ENCODE data around the gene FAM13A. TPM values are rescaled to one million over a fixed set of nuclear protein-coding genes. Genes with fewer than 3 reads are reported as not detected.

The FAM13A gene
- total and polyA plus RNA-seq, 9 of the 15 experiments (the other 6 are each of a cell fraction or from before 2014, with no cell fraction given): 11.3 to 23.3 (median 14.7) TPM

GRCh38 chr4:88822034-88822789 lies 234.8 kb downstream of the FAM13A start:
- no peak for DNase-seq (ENCODE audit: extremely low read depth in 1 of 4, low spot score in 3 of 4)
- no peak for FAIRE-seq
- peak overlapping the region in 1 of 2 experiments; percentile 49; a peak in 2 of 4 replicates for H3K9ac ChIP-seq (ENCODE audit: insufficient read depth in 1 of 2, low read depth in 2 of 2, low read length in 2 of 2)
- H3K27ac ChIP-seq (ENCODE audit: extremely low read depth, low read depth, low read length): peak overlapping the region; percentile 96; the same call in 1 of the 3 replicates
- H3K4me2 ChIP-seq (ENCODE audit: insufficient read depth, low read length): peak overlapping the region; percentile 87
- no peak overlapping the region for H2AFZ ChIP-seq (ENCODE audit: low read depth, low read length)
- no peaks in the 10 kb centered on the region for H3K9me3 ChIP-seq (replicated peaks; ENCODE audit: control insufficient read depth, insufficient read depth, low read depth, low read length)
- no peaks in the 10 kb centered on the region for H3K36me3 ChIP-seq (ENCODE audit: control insufficient read depth, insufficient read depth, low read length)
- H4K20me1 ChIP-seq (replicated peaks; ENCODE audit: control insufficient read depth, insufficient read depth, low read length): no peaks in the 10 kb centered on the region
- H3K4me1 ChIP-seq (replicated peaks in 1 of 2; ENCODE audit: control insufficient read depth in 2 of 2, insufficient read depth in 2 of 2, low read length in 2 of 2): peaks cover 0 to 4% of the 10 kb centered on the region in 2 experiments; a peak in 2 of 5 replicates
- peaks cover 51% of the 10 kb centered on the region; the same call in 2 of the 3 replicates for H3K79me2 ChIP-seq (ENCODE audit: control insufficient read depth, insufficient read depth, low read length)
- H3K4me3 ChIP-seq: peak overlapping the region; percentile 39; the same call in 1 of the 2 replicates
- ChIA-PET CTCF (ENCODE audit: low intra/inter-chr PET ratio) (no interaction called here), POLR2A (interaction anchor here (0.5 to 2.2 kb wide), 2 partner anchors 23 to 201 kb away, joined by 3 to 5 read pairs; no protein-coding TSS in a partner anchor)
- H3K9me1 ChIP-seq (ENCODE audit: control insufficient read depth, insufficient read depth, low read length): no peaks in the 10 kb centered on the region
- 85% methylated on average over 4 of the region's 4 CpGs for WGBS (ENCODE audit: insufficient coverage, low coverage, missing lambda C conversion rate)
- no peak for ATAC-seq
- intact Hi-C loops (cut with micrococcal nuclease): loop anchor here (2.0 kb wide), 1 partner anchor 289 kb away; the partner anchor contains the start of gene TIGD2
- in situ Hi-C loops (cut with MboI): loop anchor here (25.0 kb wide), 1 partner anchor 285 kb away; no protein-coding TSS in a partner anchor
- TF ChIP-seq CBX8 (IDR thresholded peaks at IDR 0.05; ENCODE audit: borderline replicate concordance, extremely low read depth, low read depth, low read length, poor library complexity, severe bottlenecking) (no peak), SP1 (CRISPR knock-in tag; IDR thresholded peaks at IDR 0.05) (no peak), ZNF57 (CRISPR knock-in tag; IDR thresholded peaks at IDR 0.05) (no peak), C11orf30 (IDR thresholded peaks at IDR 0.05; ENCODE audit: low read depth) (peak; percentile 17; the same call in 1 of the 2 replicates), TFAM (CRISPR knock-in tag; conservative IDR thresholded peaks at IDR 0.05) (no peak), DEAF1 (CRISPR knock-in tag; IDR thresholded peaks at IDR 0.05) (no peak), POLR2G (IDR thresholded peaks at IDR 0.05; ENCODE audit: low read depth, low read length) (no peak), SMARCA5 (IDR thresholded peaks at IDR 0.05) (no peak), ZNF133 (CRISPR knock-in tag; IDR thresholded peaks at IDR 0.05) (no peak), ASH1L (IDR thresholded peaks at IDR 0.05; ENCODE audit: borderline replicate concordance, low read depth, partially characterized antibody) (peak; percentile 6), CBX1 (IDR thresholded peaks at IDR 0.05; ENCODE audit: low read depth) (no peak), GTF2A2 (tag; IDR thresholded peaks at IDR 0.05) (no peak), HCFC1 (IDR thresholded peaks at IDR 0.05; ENCODE audit: low read depth, low read length) (no peak), MTF1 (CRISPR knock-in tag; IDR thresholded peaks at IDR 0.05; ENCODE audit: borderline replicate concordance) (no peak), YBX1 (IDR thresholded peaks at IDR 0.05) (no peak), POLR2B (IDR thresholded peaks at IDR 0.05; ENCODE audit: low read depth, partially characterized antibody) (no peak), SOX6 (IDR thresholded peaks at IDR 0.05) (no peak), CHD1 (IDR thresholded peaks at IDR 0.05; ENCODE audit: low read length) (peak; percentile 72)
- H3K27me3 ChIP-seq (ENCODE audit: control insufficient read depth in 2 of 2, insufficient read depth in 2 of 2, low read length in 2 of 2): no peaks in the 10 kb centered on the region
- no TSS peak for BruUV-seq (replicated peaks)

Measured in K562 (cell line).